GM12865 (cell line): Measurements from ENCODE around the gene PIP5K1C.

Experiments
- DNase-seq: peaks from one replicate; pipeline ENCODE4 v3.0.0; 2010; ENCODE audit warnings: low read depth
- H3K4me3 ChIP-seq: 2 replicates; pipeline ENCODE4 v1.5.1; 2011; ENCODE audit warnings: mild to moderate bottlenecking, low read depth, low read length, control low read depth
- TF ChIP-seq, protein P1 (sequence below): IDR thresholded peaks from 2 replicates; pipeline ENCODE4 v1.5.1; 2011; ENCODE audit warnings: low read length, control low read depth, low read depth, inconsistent platforms; ENCODE audit not compliant: insufficient read depth; ENCODE audit errors: missing control alignments

The PIP5K1C gene

DNA sequence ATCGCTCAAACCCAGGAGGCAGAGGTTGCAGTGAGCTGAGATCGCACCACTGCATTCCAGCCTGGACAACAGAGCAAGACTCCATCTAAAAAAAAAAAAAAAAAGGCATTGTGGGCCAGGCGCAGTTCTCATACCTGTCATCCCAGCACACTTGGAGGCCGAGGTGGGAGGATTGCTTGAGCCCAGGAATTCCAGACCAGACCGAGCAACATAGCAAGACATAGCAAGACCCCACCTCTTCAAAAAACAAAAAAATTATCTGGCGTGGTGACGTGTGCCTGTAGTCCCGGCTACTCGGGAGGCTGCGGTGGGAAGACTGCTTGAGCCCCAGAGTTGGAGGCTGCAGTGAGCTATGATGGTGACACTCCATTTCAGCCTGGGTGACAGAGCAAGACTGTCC, 18.0 kb downstream of the PIP5K1C start:
- no peak for DNase-seq
- H3K4me3 ChIP-seq, result no peak overlapping the region
- TF ChIP-seq, protein P1, sequence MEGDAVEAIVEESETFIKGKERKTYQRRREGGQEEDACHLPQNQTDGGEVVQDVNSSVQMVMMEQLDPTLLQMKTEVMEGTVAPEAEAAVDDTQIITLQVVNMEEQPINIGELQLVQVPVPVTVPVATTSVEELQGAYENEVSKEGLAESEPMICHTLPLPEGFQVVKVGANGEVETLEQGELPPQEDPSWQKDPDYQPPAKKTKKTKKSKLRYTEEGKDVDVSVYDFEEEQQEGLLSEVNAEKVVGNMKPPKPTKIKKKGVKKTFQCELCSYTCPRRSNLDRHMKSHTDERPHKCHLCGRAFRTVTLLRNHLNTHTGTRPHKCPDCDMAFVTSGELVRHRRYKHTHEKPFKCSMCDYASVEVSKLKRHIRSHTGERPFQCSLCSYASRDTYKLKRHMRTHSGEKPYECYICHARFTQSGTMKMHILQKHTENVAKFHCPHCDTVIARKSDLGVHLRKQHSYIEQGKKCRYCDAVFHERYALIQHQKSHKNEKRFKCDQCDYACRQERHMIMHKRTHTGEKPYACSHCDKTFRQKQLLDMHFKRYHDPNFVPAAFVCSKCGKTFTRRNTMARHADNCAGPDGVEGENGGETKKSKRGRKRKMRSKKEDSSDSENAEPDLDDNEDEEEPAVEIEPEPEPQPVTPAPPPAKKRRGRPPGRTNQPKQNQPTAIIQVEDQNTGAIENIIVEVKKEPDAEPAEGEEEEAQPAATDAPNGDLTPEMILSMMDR, result no peak

DNA sequence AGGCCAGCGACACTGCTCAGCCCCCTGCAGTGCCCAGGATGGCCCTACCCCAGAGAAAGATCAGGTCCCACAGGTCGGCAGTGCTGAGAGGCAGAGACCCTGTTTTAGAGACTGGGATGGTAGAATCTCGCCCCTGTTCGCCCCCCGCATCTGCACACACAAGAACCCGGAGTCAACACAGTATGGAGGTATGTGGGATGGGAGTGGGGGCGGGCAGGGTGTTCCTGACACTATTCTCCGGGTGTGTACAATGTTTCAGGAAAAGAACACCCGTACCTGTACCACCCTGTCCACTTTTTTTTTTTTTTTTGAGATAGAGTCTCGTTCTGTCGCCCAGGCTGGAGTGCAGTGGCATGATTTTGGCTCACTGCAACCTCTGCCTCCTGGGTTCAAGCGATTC, 19.3 kb downstream of the PIP5K1C start:
- no peak for DNase-seq
- TF ChIP-seq, protein P1, result no peak
- no peak overlapping the region for H3K4me3 ChIP-seq

DNA sequence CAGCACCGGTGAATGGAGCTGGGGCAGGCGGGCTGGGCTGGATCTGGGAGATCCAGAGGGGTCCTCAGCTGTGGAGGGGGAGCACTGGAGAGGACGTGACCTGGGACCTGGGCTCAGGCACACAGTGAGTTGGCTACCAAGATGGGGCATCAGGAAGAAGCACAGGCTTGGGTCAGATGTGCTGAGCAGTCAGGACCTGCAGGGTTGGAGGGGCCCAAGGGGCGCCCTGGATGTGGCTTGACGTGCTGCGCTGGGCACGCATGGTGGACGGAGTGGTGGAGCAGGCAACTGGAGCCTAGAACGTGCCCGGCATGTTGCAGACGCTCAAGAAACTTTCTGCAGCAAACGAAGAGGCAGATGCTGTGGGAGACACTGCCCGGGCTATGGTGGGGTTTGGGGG, 20.7 kb downstream of the PIP5K1C start:
- TF ChIP-seq, protein P1, result no peak
- no peak for DNase-seq
- H3K4me3 ChIP-seq, result no peak overlapping the region

DNA sequence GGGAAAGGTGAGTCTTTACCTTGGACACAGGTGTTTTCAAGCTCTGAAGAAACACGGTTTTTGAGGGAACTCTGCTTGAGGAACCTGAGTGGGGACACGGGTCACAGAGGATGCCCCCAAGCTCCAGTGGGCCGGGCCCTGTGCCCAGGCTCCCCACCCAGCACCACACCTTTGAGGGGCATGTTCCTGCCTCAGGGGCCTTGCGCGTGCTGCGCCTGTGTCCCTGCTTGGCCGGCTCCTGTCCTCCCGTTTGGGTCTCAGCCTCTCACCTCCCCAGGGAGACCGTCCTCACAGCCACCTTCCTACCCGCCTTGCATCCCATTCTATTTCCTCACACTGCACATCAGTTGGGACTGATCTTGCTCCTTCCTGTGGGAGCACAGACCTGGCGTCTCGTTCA, 21.1 kb downstream of the PIP5K1C start:
- TF ChIP-seq, protein P1, result no peak
- no peak overlapping the region for H3K4me3 ChIP-seq

DNA sequence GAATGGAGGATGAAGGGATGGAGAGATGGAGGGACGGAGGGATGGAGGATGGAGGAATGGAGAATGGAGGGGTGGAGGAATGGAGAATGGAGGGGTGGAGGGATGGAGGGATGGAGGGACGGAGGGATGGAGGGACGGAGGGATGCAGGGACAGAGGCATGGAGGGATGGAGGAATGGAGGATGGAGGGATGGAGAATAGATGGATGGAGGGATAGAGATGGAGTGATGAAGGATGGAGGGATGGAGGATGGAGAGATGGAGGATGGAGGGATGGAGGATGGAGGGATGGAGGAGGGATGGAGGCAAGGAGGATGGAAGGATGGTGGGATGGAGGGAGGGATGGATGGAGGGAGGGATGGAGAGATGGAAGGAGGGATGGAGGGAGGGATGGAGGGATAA, 22.1 kb downstream of the PIP5K1C start:
- TF ChIP-seq, protein P1, result no peak
- no peak overlapping the region for H3K4me3 ChIP-seq
- DNase-seq, result no peak

More for the DNA sequence above, 21.1 kb downstream of the PIP5K1C start:
- DNase-seq, result no peak

DNA sequence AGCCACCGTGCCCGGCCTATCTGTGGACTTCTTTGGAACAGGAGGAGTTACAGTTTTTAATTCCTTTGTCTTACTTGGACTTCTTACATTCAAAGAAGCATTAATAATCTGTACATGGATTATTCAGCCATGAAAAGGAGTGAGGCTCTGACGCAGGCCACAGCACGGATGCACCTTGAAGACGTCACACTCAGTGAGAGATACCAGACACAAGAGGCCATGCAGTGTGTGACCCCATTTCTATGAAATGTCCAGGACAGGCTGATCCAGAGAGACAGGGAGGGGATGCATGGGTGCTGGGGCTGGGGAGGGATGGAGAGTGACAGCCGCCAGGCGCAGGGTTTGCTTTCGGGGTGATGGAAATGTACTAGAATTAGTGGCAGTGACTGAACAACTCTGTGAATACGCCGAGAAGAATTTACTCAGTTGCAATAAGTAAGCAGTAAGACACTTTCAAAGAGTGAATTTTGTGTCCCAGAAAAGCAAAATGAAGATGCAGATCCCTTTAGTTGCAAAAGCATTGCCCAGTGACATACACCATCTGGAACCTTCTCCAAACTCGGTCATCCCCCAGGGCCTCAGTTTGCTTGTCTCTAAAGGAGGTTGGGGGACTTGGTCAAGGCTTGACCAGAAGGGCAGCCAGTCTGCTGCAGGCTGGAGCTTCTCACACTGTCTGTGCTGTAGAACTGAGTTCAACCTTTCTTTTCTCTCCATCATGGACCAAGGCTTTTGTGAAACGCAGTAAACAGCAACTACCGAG, 25.3 kb downstream of the PIP5K1C start:
- no peak for DNase-seq
- H3K4me3 ChIP-seq, result no peak overlapping the region
- TF ChIP-seq, protein P1, result no peak
